ENCODE data around the gene CRNKL1. TPM values are rescaled to one million over a fixed set of nuclear protein-coding genes. Genes with fewer than 3 reads are reported as not detected.
A peak's percentile ranks its signal among the peaks of the same experiment; 100 is the strongest.
"Not testable (repeated sequence)": the region's sequence is repeated elsewhere in the genome, so short reads cannot be mapped to it uniquely, and the experiment has no call there.

The CRNKL1 gene
- total RNA-seq, 4 donors from 2014 or later = 12.3 to 22.1 (median 15.6) TPM

- H3K36me3 ChIP-seq = no peaks in the 10 kb centered on the region
- H3K27ac ChIP-seq = peak overlapping the region; percentile 56 to 73 (median 68)
- peaks cover 8 to 43% (median 13%) of the 10 kb centered on the region in 4 donors for H3K4me1 ChIP-seq
- no peaks in the 10 kb centered on the region for H3K27me3 ChIP-seq
- H3K4me3 ChIP-seq = no peak overlapping the region
- no peaks in the 10 kb centered on the region for H3K9me3 ChIP-seq
- DNase-seq = no peak
- intact Hi-C loops (cut with DNase I; ENCODE audit: low total_unique reads) (no loop called here), in situ Hi-C loops (cut with MboI; ENCODE audit: low pct_ligation_motif_present in 1 of 4, low pct_unique_long_range_greater_than_20kb in 1 of 4, low sequenced_read_pairs in 3 of 4) (no loop called here)
- 13 to 23% methylated on average over 3 to 4 of the region's 4 CpGs for WGBS, 2 donors (ENCODE audit: low coverage in 1 of 2)
- TF ChIP-seq POLR2AphosphoS5 (IDR thresholded peaks at IDR 0.05) (peak; percentile 37 to 75 (median 57)), EP300 (IDR thresholded peaks at IDR 0.05; ENCODE audit: low read depth) (no peak), POLR2A (IDR thresholded peaks at IDR 0.05) (no peak)
Measured at GRCh38 chr20:20010639-20011500, 41.4 kb downstream of the CRNKL1 start.

GRCh38 chr20:20009784-20010253 lies 42.4 kb downstream of the CRNKL1 start:
- Histone ChIP-seq H3K4me1 (peaks cover 8 to 43% (median 13%) of the 10 kb centered on the region in 4 donors), H3K9me3 (no peaks in the 10 kb centered on the region), H3K27ac (peak overlapping the region; percentile 56 to 73 (median 68)), H3K4me3 (no peak overlapping the region), H3K36me3 (no peaks in the 10 kb centered on the region), H3K27me3 (no peaks in the 10 kb centered on the region)
- DNase-seq = no peak
- 72 to 80% methylated on average over 2 to 14 of the region's 14 CpGs for WGBS, 2 donors (ENCODE audit: low coverage in 1 of 2)
- TF ChIP-seq POLR2A (IDR thresholded peaks at IDR 0.05) = no peak
- TF ChIP-seq EP300 (IDR thresholded peaks at IDR 0.05; ENCODE audit: low read depth) = no peak
- TF ChIP-seq POLR2AphosphoS5 (IDR thresholded peaks at IDR 0.05) = no peak
- no peak for TF ChIP-seq CTCF (IDR thresholded peaks at IDR 0.05)
- in situ Hi-C loops (cut with MboI; ENCODE audit: low pct_ligation_motif_present in 1 of 4, low pct_unique_long_range_greater_than_20kb in 1 of 4, low sequenced_read_pairs in 3 of 4) = loop anchor here in 3 of 4 donors (5.0 to 10.0 kb wide), 3 partner anchors 225 to 325 kb away; no protein-coding TSS in a partner anchor
- intact Hi-C loops (cut with DNase I; ENCODE audit: low total_unique reads) = no loop called here

GRCh38 chr20:20005342-20005741 lies 46.9 kb downstream of the CRNKL1 start:
- H3K9me3 ChIP-seq = no peaks in the 10 kb centered on the region
- H3K4me3 ChIP-seq = no peak overlapping the region
- H3K27me3 ChIP-seq = no peaks in the 10 kb centered on the region
- in situ Hi-C loops (cut with MboI; ENCODE audit: low pct_ligation_motif_present in 1 of 4, low pct_unique_long_range_greater_than_20kb in 1 of 4, low sequenced_read_pairs in 3 of 4) = loop anchor here in 3 of 4 donors (5.0 to 10.0 kb wide), 3 partner anchors 221 to 321 kb away; no protein-coding TSS in a partner anchor
- no peak for DNase-seq
- TF ChIP-seq POLR2A (IDR thresholded peaks at IDR 0.05) = no peak
- no peak for TF ChIP-seq POLR2AphosphoS5 (IDR thresholded peaks at IDR 0.05)
- no peak for TF ChIP-seq CTCF (IDR thresholded peaks at IDR 0.05)
- TF ChIP-seq EP300 (IDR thresholded peaks at IDR 0.05; ENCODE audit: low read depth) = no peak
- 68 to 72% methylated on average over 4 to 7 of the region's 7 CpGs for WGBS, 2 donors (ENCODE audit: low coverage in 1 of 2)
- H3K4me1 ChIP-seq = peaks cover 10 to 35% (median 15%) of the 10 kb centered on the region in 4 donors
- H3K27ac ChIP-seq = no peak overlapping the region
- peaks cover 0 to 6% (median 3%) of the 10 kb centered on the region in 4 donors for H3K36me3 ChIP-seq
- intact Hi-C loops (cut with DNase I; ENCODE audit: low total_unique reads) = no loop called here

GRCh38 chr20:20003955-20004322 lies 48.3 kb downstream of the CRNKL1 start:
- Histone ChIP-seq H3K36me3 (peaks cover 0 to 13% (median 6%) of the 10 kb centered on the region in 4 donors), H3K27ac (peak overlapping the region; percentile 49 to 74 (median 64)), H3K4me1 (peaks cover 4 to 30% (median 9%) of the 10 kb centered on the region in 4 donors)
- WGBS, 2 donors (ENCODE audit: low coverage in 1 of 2) = 72 to 87% methylated on average over 6 of the region's 6 CpGs
- DNase-seq; intact Hi-C loops (cut with DNase I; ENCODE audit: low total_unique reads); H3K4me3 ChIP-seq; H3K9me3 ChIP-seq; H3K27me3 ChIP-seq: not testable (repeated sequence)
- in situ Hi-C loops (cut with MboI; ENCODE audit: low pct_ligation_motif_present in 1 of 4, low pct_unique_long_range_greater_than_20kb in 1 of 4, low sequenced_read_pairs in 3 of 4) = loop anchor here in 2 of 4 donors (10.0 kb wide), 2 partner anchors 219 to 319 kb away; no protein-coding TSS in a partner anchor

Measured in transverse colon (tissue), 4 donors.